Osteocyte (in vitro differentiated cells): ENCODE data around the gene HTR1E. TPM values are rescaled to one million over a fixed set of nuclear protein-coding genes. Genes with fewer than 3 reads are reported as not detected.

Experiments
- DNase-seq: peaks from one replicate; pipeline ENCODE4 v3.0.0; 2021; ENCODE audit warnings: mixed read lengths; ENCODE audit not compliant: unreplicated experiment; ENCODE audit errors: extremely low spot score
- H3K27ac Mint-ChIP-seq: one replicate; pipeline ENCODE4 v1.8.0; 2021; ENCODE audit warnings: mild to moderate bottlenecking, mixed read lengths; ENCODE audit not compliant: unreplicated experiment
- H3K27me3 Mint-ChIP-seq: one replicate; pipeline ENCODE4 v1.8.0; 2021; ENCODE audit warnings: mixed read lengths; ENCODE audit not compliant: unreplicated experiment
- H3K36me3 Mint-ChIP-seq: one replicate; pipeline ENCODE4 v1.8.0; 2021; ENCODE audit warnings: mixed read lengths; ENCODE audit not compliant: unreplicated experiment
- H3K4me1 Mint-ChIP-seq: one replicate; pipeline ENCODE4 v1.8.0; 2021; ENCODE audit warnings: mixed read lengths; ENCODE audit not compliant: unreplicated experiment
- H3K4me3 Mint-ChIP-seq: one replicate; pipeline ENCODE4 v1.8.0; 2021; ENCODE audit warnings: mild to moderate bottlenecking, moderate library complexity, mixed read lengths; ENCODE audit not compliant: unreplicated experiment
- H3K9me3 Mint-ChIP-seq: one replicate; pipeline ENCODE4 v1.8.0; 2021; ENCODE audit warnings: mixed read lengths; ENCODE audit not compliant: unreplicated experiment
- total RNA-seq: library from RNA; stranded (reverse); gene quantifications from 2 replicates; pipeline ENCODE4 v1.2.1, GENCODE V29; 2021
- TF ChIP-seq, protein P1 (sequence below): fragments of 200-600 bp; sonication (generic); IDR thresholded peaks from 2 replicates; pipeline ENCODE4 v1.5.0; 2021; ENCODE audit warnings: antibody characterized with exemption, mild to moderate bottlenecking, moderate library complexity

Gene HTR1E
- total RNA-seq, 1 donor from 2014 or later = not detected

DNA sequence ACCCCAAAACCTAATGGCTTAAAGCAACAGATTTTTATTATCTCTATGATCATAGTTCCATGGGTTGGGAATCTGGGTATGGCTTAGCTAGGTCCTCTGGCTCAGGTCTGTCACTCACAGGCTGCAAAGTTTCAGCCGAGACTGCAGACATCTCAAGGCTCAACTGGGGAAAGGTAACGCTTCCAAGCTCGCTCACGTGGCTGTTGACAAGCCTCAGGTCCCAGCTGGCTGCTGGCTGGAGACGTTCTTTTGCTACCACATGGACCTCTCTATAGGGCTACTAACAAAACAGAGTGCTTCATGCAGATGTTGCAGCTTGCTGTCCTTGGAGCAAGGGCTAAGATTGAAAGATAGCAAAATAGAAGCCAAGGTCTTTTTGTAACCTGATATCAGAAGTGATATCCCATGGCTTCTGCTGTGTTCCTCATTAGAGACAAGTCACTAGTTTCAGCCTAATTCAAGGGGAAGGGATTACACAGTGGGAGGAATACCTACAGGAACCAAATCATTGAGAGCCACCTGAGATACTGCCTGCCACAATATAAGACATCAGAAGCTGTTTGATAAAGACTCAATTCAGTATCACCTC lies 6.6 kb downstream of the HTR1E start:
- no peak overlapping the region for H3K4me3 Mint-ChIP-seq
- no peaks in the 10 kb centered on the region for H3K36me3 Mint-ChIP-seq
- H3K9me3 Mint-ChIP-seq = no peaks in the 10 kb centered on the region
- no peak for DNase-seq
- H3K27me3 Mint-ChIP-seq = peaks cover 9% of the 10 kb centered on the region
- H3K4me1 Mint-ChIP-seq = no peaks in the 10 kb centered on the region
- no peak overlapping the region for H3K27ac Mint-ChIP-seq
- TF ChIP-seq, protein P1, sequence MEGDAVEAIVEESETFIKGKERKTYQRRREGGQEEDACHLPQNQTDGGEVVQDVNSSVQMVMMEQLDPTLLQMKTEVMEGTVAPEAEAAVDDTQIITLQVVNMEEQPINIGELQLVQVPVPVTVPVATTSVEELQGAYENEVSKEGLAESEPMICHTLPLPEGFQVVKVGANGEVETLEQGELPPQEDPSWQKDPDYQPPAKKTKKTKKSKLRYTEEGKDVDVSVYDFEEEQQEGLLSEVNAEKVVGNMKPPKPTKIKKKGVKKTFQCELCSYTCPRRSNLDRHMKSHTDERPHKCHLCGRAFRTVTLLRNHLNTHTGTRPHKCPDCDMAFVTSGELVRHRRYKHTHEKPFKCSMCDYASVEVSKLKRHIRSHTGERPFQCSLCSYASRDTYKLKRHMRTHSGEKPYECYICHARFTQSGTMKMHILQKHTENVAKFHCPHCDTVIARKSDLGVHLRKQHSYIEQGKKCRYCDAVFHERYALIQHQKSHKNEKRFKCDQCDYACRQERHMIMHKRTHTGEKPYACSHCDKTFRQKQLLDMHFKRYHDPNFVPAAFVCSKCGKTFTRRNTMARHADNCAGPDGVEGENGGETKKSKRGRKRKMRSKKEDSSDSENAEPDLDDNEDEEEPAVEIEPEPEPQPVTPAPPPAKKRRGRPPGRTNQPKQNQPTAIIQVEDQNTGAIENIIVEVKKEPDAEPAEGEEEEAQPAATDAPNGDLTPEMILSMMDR = no peak

DNA sequence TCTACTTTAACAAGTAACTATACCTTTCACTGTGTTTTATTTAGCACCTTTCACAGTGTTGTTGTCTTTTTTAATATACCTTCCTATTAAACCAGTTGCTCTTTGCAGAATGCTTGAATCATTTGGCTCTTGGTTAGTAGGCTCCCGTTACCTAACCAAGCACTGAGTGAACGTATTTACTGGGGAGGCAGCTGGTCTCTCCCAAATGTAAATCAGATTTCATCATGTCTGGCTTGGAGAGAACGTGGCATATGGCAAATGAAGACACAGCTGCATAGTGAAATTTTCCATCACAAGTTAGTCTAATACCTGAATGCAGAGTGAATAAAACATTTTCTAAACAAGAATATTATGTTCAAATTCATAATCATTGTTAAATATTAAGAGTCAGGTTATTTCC lies 12.4 kb downstream of the HTR1E start:
- Mint-ChIP-seq H3K27ac (no peak overlapping the region), H3K4me3 (no peak overlapping the region)
- TF ChIP-seq, protein P1 = no peak

DNA sequence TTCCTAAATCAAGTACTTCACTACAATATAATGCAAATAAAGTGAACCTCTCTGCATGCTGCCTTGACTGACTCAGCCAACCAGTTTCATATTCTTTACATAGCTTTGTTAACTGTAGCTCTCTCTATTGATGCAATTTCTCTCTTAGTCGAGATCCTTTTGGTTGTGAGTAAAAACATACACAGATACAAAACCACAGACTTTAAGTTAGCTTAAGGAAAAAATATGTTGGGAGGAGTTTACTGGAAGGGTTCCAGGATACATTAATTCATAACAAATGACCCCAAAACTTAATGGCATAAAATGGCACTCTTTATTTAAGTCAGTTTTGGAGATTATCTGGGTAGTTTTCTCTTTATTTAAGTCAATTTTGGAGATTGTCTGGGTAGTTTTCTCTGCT lies 15.7 kb downstream of the HTR1E start:
- no peaks in the 10 kb centered on the region for H3K9me3 Mint-ChIP-seq
- H3K27me3 Mint-ChIP-seq = no peaks in the 10 kb centered on the region

More for the DNA sequence above, 12.4 kb downstream of the HTR1E start:
- Mint-ChIP-seq H3K4me1 (no peaks in the 10 kb centered on the region), H3K9me3 (no peaks in the 10 kb centered on the region), H3K36me3 (no peaks in the 10 kb centered on the region), H3K27me3 (no peaks in the 10 kb centered on the region)
- no peak for DNase-seq

DNA sequence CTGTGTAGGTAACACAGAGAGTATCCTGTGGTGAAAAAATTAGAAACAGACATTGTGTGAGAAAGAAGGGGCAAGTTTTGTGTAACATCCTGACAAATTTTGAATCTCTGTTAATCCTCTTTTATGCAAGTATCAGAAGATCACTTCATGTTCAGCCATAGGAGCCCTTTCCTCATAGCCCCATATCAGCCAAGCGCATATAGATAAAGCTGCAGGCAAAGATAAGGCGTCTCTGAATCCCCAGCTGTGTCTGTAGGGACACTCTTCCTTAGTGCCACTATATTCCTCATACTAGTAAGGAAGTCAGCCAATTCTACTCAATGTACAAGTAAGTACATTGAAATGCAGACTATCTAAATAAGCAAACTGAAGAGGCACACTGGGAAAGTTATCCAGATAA lies 22.3 kb downstream of the HTR1E start:
- Mint-ChIP-seq H3K27me3 (no peaks in the 10 kb centered on the region), H3K4me3 (no peak overlapping the region), H3K4me1 (no peaks in the 10 kb centered on the region), H3K27ac (no peak overlapping the region), H3K36me3 (no peaks in the 10 kb centered on the region), H3K9me3 (no peaks in the 10 kb centered on the region)
- TF ChIP-seq, protein P1 = no peak
- no peak for DNase-seq

More for the DNA sequence above, 15.7 kb downstream of the HTR1E start:
- Mint-ChIP-seq H3K36me3 (no peaks in the 10 kb centered on the region), H3K4me1 (no peaks in the 10 kb centered on the region), H3K27ac (no peak overlapping the region), H3K4me3 (no peak overlapping the region)
- no peak for DNase-seq
- TF ChIP-seq, protein P1 = no peak

DNA sequence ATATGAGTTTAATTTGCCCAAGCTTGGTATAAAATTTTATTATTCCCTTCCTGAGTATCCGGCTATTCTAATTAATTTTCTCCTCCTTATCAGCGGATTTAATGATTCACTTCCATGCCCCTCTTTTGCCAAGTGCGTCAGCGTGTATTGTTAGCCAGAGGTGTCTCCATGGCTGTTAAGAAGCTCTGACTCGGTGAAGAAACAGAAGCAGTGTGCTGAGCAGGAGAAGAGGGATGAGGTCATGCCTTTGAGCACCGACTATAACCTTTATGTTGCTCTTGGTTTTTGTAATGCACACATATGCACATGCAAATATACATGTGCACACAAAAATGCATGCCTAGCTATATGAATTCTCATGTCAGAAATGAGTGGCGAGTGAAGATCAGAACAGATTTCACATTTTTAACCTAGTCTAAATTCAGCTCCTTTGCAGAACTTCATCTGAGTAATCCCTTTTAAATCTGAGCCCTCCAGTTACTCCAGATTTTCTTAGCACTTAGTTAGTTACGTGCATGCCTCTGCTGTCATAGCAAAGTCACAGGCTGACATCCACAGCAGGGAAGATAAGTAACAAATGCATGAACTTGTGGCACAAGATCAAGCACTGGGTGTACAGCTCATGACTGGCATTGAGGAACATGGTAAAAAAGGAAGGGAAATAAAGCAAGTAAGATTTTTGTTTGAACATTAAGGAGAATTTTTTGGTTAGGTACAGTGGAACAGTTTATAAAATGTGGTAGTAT lies 24.3 kb downstream of the HTR1E start:
- H3K4me1 Mint-ChIP-seq = no peaks in the 10 kb centered on the region
- no peaks in the 10 kb centered on the region for H3K9me3 Mint-ChIP-seq
- no peaks in the 10 kb centered on the region for H3K36me3 Mint-ChIP-seq
- no peak for DNase-seq
- H3K4me3 Mint-ChIP-seq = no peak overlapping the region
- no peaks in the 10 kb centered on the region for H3K27me3 Mint-ChIP-seq
- H3K27ac Mint-ChIP-seq = no peak overlapping the region
- TF ChIP-seq, protein P1 = no peak
